AG04450 (cell line): ENCODE results near the gene ST3GAL4. TPM values are rescaled to one million over a fixed set of nuclear protein-coding genes. Genes with fewer than 3 reads are reported as not detected.
"Not testable (repeated sequence)": the region's sequence is repeated elsewhere in the genome, so short reads cannot be mapped to it uniquely, and the experiment has no call there.

Source experiments
- CTCF ChIA-PET: fragments of 300-600, 350-600 bp; formaldehyde crosslinking; extraction: SDS; loops from one replicate; lab custom pipeline; 2022; ENCODE audit warnings: antibody characterized with exemption, inconsistent platforms; lab: Charles Lee
- POLR2A ChIA-PET: fragments of 350-600 bp; formaldehyde crosslinking; extraction: SDS; loops from one replicate; lab custom pipeline; 2021; ENCODE audit warnings: antibody characterized with exemption, inconsistent platforms; lab: Yijun Ruan, JAX
- DNase-seq: peaks from one replicate; pipeline ENCODE4 v3.0.0-alpha.2; 2011; ENCODE audit warnings: low read depth, low spot score
- H3K27ac ChIP-seq: one replicate; pipeline ENCODE4 v1.5.1; 2012; ENCODE audit warnings: low read depth, low read length, control low read depth
- H3K27me3 ChIP-seq: one replicate; pipeline ENCODE4 v1.6.0; 2012; ENCODE audit warnings: low read length; ENCODE audit not compliant: control insufficient read depth, insufficient read depth
- H3K4me3 ChIP-seq: 2 replicates; pipeline ENCODE4 v1.5.1; 2011; ENCODE audit warnings: mild to moderate bottlenecking, low read depth, low read length, control low read depth
- H3K9me3 ChIP-seq: 2 replicates; pipeline ENCODE4 v1.5.1; 2012; ENCODE audit warnings: low read length; ENCODE audit not compliant: control insufficient read depth, insufficient read depth
- CTCF ChIP-seq: IDR thresholded peaks from 2 replicates; pipeline ENCODE4 v1.5.1; 2011; ENCODE audit warnings: low read depth, low read length, control low read depth, inconsistent platforms
- polyA plus RNA-seq: library from polyadenylated mRNA; depleted of rRNA; stranded (reverse); fragments of >200 nt; gene quantifications from 2 replicates; pipeline ENCODE4 v1.2.3, GENCODE V29; 2011

ST3GAL4 gene
- polyA plus RNA-seq, 1 experiment: 13.1 TPM

- Histone ChIP-seq H3K9me3 (no peaks in the 10 kb centered on the region), H3K4me3 (no peak overlapping the region), H3K27ac (no peak overlapping the region), H3K27me3 (no peaks in the 10 kb centered on the region)
- ChIA-PET CTCF (interaction anchor here (0.6 kb wide), 1 partner anchor 95 kb away, joined by 3 read pairs; no protein-coding TSS in a partner anchor), POLR2A (no interaction called here)
- DNase-seq: no peak
- no peak for TF ChIP-seq CTCF
Measured at GRCh38 chr11:126385991-126386728, 30.7 kb downstream of the ST3GAL4 start.

- H3K27ac ChIP-seq, H3K9me3 ChIP-seq, DNase-seq, H3K27me3 ChIP-seq, H3K4me3 ChIP-seq, POLR2A ChIA-PET: not testable (repeated sequence)
- CTCF ChIA-PET: interaction anchor here (0.6 kb wide), 1 partner anchor 94 kb away, joined by 3 read pairs; no protein-coding TSS in a partner anchor
Measured at GRCh38 chr11:126386729-126387071, 31.2 kb downstream of the ST3GAL4 start.

GRCh38 chr11:126387857-126388256 lies 32.4 kb downstream of the ST3GAL4 start:
- DNase-seq: no peak
- no peaks in the 10 kb centered on the region for H3K27me3 ChIP-seq
- CTCF ChIA-PET: no interaction called here
- POLR2A ChIA-PET: no interaction called here
- TF ChIP-seq CTCF: no peak
- no peaks in the 10 kb centered on the region for H3K9me3 ChIP-seq
- no peak overlapping the region for H3K27ac ChIP-seq
- H3K4me3 ChIP-seq: no peak overlapping the region

GRCh38 chr11:126390272-126390867 lies 34.9 kb downstream of the ST3GAL4 start:
- ChIA-PET POLR2A (no interaction called here), CTCF (no interaction called here)
- no peak for TF ChIP-seq CTCF
- Histone ChIP-seq H3K27me3 (no peaks in the 10 kb centered on the region), H3K27ac (no peak overlapping the region), H3K9me3 (no peaks in the 10 kb centered on the region), H3K4me3 (no peak overlapping the region)
- DNase-seq: no peak

- ChIA-PET POLR2A (no interaction called here), CTCF (no interaction called here)
- Histone ChIP-seq H3K27ac (no peak overlapping the region), H3K27me3 (no peaks in the 10 kb centered on the region), H3K9me3 (no peaks in the 10 kb centered on the region), H3K4me3 (no peak overlapping the region)
- no peak for DNase-seq
- no peak for TF ChIP-seq CTCF
Measured at GRCh38 chr11:126391286-126391954, 35.9 kb downstream of the ST3GAL4 start.
